K562 (cell line): ENCODE results near the gene UTP11.

Experiments used
- DDX20 ChIP-seq: fragments of 450-650 bp; IDR thresholded peaks from 2 replicates; pipeline ENCODE4 v1.6.1; 2016; ENCODE audit warnings: missing genetic modification characterization, low read depth, mild to moderate bottlenecking, missing compliant biosample characterization, moderate library complexity
- IFI16 ChIP-seq: fragments of 250-450 bp; sonication (Bioruptor Pico); IDR thresholded peaks from 2 replicates; pipeline ENCODE4 v2.1.2; 2022; ENCODE audit warnings: mild to moderate bottlenecking, inconsistent platforms
- KDM2B ChIP-seq: fragments of 250-450 bp; sonication (Bioruptor Pico); IDR thresholded peaks from 2 replicates; pipeline ENCODE4 v1.8.0; 2021; ENCODE audit warnings: mild to moderate bottlenecking, moderate library complexity
- PCBP2 ChIP-seq: fragments of 200-400 bp; formaldehyde crosslinking; IDR thresholded peaks from 2 replicates; pipeline ENCODE4 v1.6.1; 2018; ENCODE audit warnings: low read length, low read depth, mild to moderate bottlenecking, moderate library complexity; ENCODE audit not compliant: poor library complexity, severe bottlenecking
- POLR2A ChIP-seq: fragments of 450-650 bp; conservative IDR thresholded peaks from 2 replicates; pipeline ENCODE4 v1.6.1; 2016
- RBM17 ChIP-seq: fragments of 200-400 bp; formaldehyde crosslinking; IDR thresholded peaks from 2 replicates; pipeline ENCODE4 v1.6.1; 2017; ENCODE audit warnings: low read depth, mild to moderate bottlenecking, low read length, borderline replicate concordance
- TBP ChIP-seq: optimal IDR thresholded peaks from 2 replicates; pipeline ENCODE3; 2011; ENCODE audit warnings: low read depth, low read length, improper control_type of control experiment
- YBX1 ChIP-seq: fragments of 450-650 bp; IDR thresholded peaks from 2 replicates; pipeline ENCODE4 v1.7.1; 2016; ENCODE audit warnings: mild to moderate bottlenecking
- TF ChIP-seq, protein P1 (sequence below), 2 experiments: fragments of 450-650 bp in 1 of 2; sonication (generic) in 1 of 2; formaldehyde crosslinking; conservative IDR thresholded peaks; 2 replicates each; pipeline versions ENCODE4 v1.4.0 to v1.8.1; 2020 to 2022; ENCODE audit warnings: mild to moderate bottlenecking in 1 of 2, missing genetic modification reagents in 1 of 2
- TF ChIP-seq, protein P2 (sequence below): sonication (generic); formaldehyde crosslinking; IDR thresholded peaks from 2 replicates; pipeline ENCODE4 v1.9.0; 2022; ENCODE audit warnings: mild to moderate bottlenecking, missing genetic modification reagents

DNA sequence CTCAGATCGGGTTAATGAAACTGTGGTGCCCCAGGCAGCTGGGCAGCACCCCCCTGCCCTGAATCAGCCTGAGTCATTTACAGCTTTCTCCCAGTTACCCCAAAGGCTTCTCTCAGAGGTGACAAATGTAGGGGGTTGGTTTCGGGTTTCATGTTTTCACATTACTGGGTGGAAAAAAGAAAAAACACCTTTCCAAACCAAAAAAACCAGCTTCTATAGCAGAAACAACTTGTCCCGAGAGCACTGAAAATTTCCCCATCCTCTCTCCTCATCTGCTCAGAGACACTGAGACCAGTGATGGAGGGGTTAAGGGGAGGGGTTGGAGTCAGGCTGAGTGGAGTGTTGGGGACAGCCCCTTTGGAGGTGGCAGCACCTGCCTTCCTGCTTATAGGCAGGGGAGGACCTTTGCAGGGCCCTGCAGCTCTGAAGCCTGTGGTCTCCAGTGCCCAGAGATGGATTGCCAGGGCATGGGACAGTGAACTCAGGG, 15.6 kb downstream of the UTP11 start:
- TF ChIP-seq, protein P1, sequence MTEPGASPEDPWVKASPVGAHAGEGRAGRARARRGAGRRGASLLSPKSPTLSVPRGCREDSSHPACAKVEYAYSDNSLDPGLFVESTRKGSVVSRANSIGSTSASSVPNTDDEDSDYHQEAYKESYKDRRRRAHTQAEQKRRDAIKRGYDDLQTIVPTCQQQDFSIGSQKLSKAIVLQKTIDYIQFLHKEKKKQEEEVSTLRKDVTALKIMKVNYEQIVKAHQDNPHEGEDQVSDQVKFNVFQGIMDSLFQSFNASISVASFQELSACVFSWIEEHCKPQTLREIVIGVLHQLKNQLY (CRISPR knock-in tag; conservative IDR thresholded peaks at IDR 0.05) = no peak
- no peak for TF ChIP-seq TBP
- TF ChIP-seq DDX20 = no peak
- no peak for TF ChIP-seq RBM17
- TF ChIP-seq PCBP2 = no peak
- no peak for TF ChIP-seq KDM2B (CRISPR knock-in tag)
- no peak for TF ChIP-seq YBX1
- TF ChIP-seq POLR2A = no peak
- TF ChIP-seq, protein P2, sequence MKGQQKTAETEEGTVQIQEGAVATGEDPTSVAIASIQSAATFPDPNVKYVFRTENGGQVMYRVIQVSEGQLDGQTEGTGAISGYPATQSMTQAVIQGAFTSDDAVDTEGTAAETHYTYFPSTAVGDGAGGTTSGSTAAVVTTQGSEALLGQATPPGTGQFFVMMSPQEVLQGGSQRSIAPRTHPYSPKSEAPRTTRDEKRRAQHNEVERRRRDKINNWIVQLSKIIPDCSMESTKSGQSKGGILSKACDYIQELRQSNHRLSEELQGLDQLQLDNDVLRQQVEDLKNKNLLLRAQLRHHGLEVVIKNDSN (CRISPR knock-in tag) = no peak
- TF ChIP-seq IFI16 (CRISPR knock-in tag) = no peak
